HEK293T (cell line): ENCODE results near the gene OBP2B.
A peak's percentile ranks its signal among the peaks of the same experiment; 100 is the strongest.
"Not testable (repeated sequence)": the region's sequence is repeated elsewhere in the genome, so short reads cannot be mapped to it uniquely, and the experiment has no call there.

Experiments
- CTCF ChIA-PET: fragments of 350-600 bp; formaldehyde crosslinking; extraction: SDS; loops from one replicate; lab custom pipeline; 2021; ENCODE audit warnings: antibody characterized with exemption, inconsistent platforms; lab: Yijun Ruan, JAX
- POLR2A ChIA-PET: fragments of 350-600 bp; formaldehyde crosslinking; extraction: SDS; loops from one replicate; lab custom pipeline; 2020; ENCODE audit warnings: antibody characterized with exemption, inconsistent platforms; lab: Yijun Ruan, JAX
- DNase-seq: peaks from one replicate; pipeline ENCODE4 v3.0.0; 2012; ENCODE audit warnings: mixed read lengths; ENCODE audit errors: extremely low spot score
- ARNT ChIP-seq: fragments of 450-650 bp; IDR thresholded peaks from 2 replicates; pipeline ENCODE4 v1.6.1; 2017; ENCODE audit warnings: mild to moderate bottlenecking
- BHLHE40 ChIP-seq: fragments of 450-650 bp; IDR thresholded peaks from 2 replicates; pipeline ENCODE4 v1.6.1; 2016; ENCODE audit warnings: mild to moderate bottlenecking, moderate library complexity, borderline replicate concordance
- CTBP1 ChIP-seq: fragments of 450-650 bp; IDR thresholded peaks from 2 replicates; pipeline ENCODE4 v1.6.1; 2016; ENCODE audit warnings: borderline replicate concordance
- ELF4 ChIP-seq: fragments of 450-650 bp; IDR thresholded peaks from 2 replicates; pipeline ENCODE4 v1.6.1; 2017; ENCODE audit warnings: antibody characterized with exemption
- FOXA1 ChIP-seq: fragments of 450-650 bp; IDR thresholded peaks from 2 replicates; pipeline ENCODE4 v1.6.1; 2016; ENCODE audit warnings: mild to moderate bottlenecking
- FOXK2 ChIP-seq: fragments of 450-650 bp; IDR thresholded peaks from 2 replicates; pipeline ENCODE4 v1.6.1; 2016; ENCODE audit warnings: mild to moderate bottlenecking
- FOXM1 ChIP-seq: fragments of 450-650 bp; IDR thresholded peaks from 2 replicates; pipeline ENCODE4 v1.6.1; 2017; ENCODE audit warnings: mild to moderate bottlenecking, borderline replicate concordance
- HDGF ChIP-seq: fragments of 450-650 bp; IDR thresholded peaks from 2 replicates; pipeline ENCODE4 v1.6.1; 2017; ENCODE audit warnings: antibody characterized with exemption, borderline replicate concordance
- L3MBTL2 ChIP-seq: fragments of 450-650 bp; conservative IDR thresholded peaks from 2 replicates; pipeline ENCODE4 v1.6.1; 2016; ENCODE audit warnings: mild to moderate bottlenecking
- LEF1 ChIP-seq: fragments of 450-650 bp; IDR thresholded peaks from 2 replicates; pipeline ENCODE4 v1.6.1; 2017; ENCODE audit warnings: mild to moderate bottlenecking, borderline replicate concordance
- NFRKB ChIP-seq: fragments of 450-650 bp; IDR thresholded peaks from 2 replicates; pipeline ENCODE4 v1.6.1; 2016; ENCODE audit warnings: mild to moderate bottlenecking, moderate library complexity
- PKNOX1 ChIP-seq: fragments of 450-650 bp; IDR thresholded peaks from 2 replicates; pipeline ENCODE4 v1.6.1; 2016
- SP1 ChIP-seq: fragments of 450-650 bp; IDR thresholded peaks from 2 replicates; pipeline ENCODE4 v1.6.1; 2017
- SUZ12 ChIP-seq: fragments of 450-650 bp; IDR thresholded peaks from 2 replicates; pipeline ENCODE4 v1.6.1; 2016; ENCODE audit warnings: mild to moderate bottlenecking
- TARDBP ChIP-seq: fragments of 450-650 bp; IDR thresholded peaks from 2 replicates; pipeline ENCODE4 v1.6.1; 2016
- ZNF384 ChIP-seq: fragments of 450-650 bp; IDR thresholded peaks from 2 replicates; pipeline ENCODE4 v1.6.1; 2016

The OBP2B gene

GRCh38 chr9:133239533-133240090 lies 30.6 kb upstream of the OBP2B start:
- no peak for TF ChIP-seq LEF1
- TF ChIP-seq L3MBTL2, result no peak
- POLR2A ChIA-PET, result no interaction called here
- DNase-seq, result no peak
- CTCF ChIA-PET, result interaction anchor here (1.2 kb wide), 1 partner anchor 26 kb away, joined by 4 read pairs; no protein-coding TSS in a partner anchor

- TF ChIP-seq FOXA1 (no peak), HDGF (no peak), TARDBP (no peak), FOXK2 (no peak)
- POLR2A ChIA-PET, result interaction anchor here (1.2 kb wide), 1 partner anchor 91 kb away, joined by 3 read pairs; no protein-coding TSS in a partner anchor
- DNase-seq, result peak; percentile 92
- CTCF ChIA-PET, result interaction anchor here (0.6 to 1.2 kb wide), 5 partner anchors 13 to 95 kb away, joined by 3 to 4 read pairs (median 3); no protein-coding TSS in a partner anchor
These were observed 29.9 kb upstream of the OBP2B start for GRCh38 chr9:133238851-133239532.

GRCh38 chr9:133238272-133238850 lies 29.3 kb upstream of the OBP2B start:
- CTCF ChIA-PET, result interaction anchor here (0.6 to 1.2 kb wide), 5 partner anchors 14 to 95 kb away, joined by 3 to 4 read pairs (median 3); no protein-coding TSS in a partner anchor
- peak; percentile 68 for DNase-seq
- POLR2A ChIA-PET, result interaction anchor here (1.2 kb wide), 1 partner anchor 92 kb away, joined by 3 read pairs; no protein-coding TSS in a partner anchor
- TF ChIP-seq SUZ12 (no peak), FOXM1 (no peak), FOXA1 (no peak), HDGF (no peak), LEF1 (no peak), ELF4 (no peak), NFRKB (no peak), SP1 (no peak), L3MBTL2 (no peak), ZNF384 (no peak), PKNOX1 (no peak), CTBP1 (no peak), BHLHE40 (no peak), ARNT (no peak), FOXK2 (no peak), TARDBP (no peak)

- POLR2A ChIA-PET, result no interaction called here
- DNase-seq, result no peak
- no peak for TF ChIP-seq BHLHE40
- TF ChIP-seq TARDBP, result no peak
- no peak for TF ChIP-seq FOXM1
- no peak for TF ChIP-seq CTBP1
- no peak for TF ChIP-seq L3MBTL2
- TF ChIP-seq HDGF, result no peak
- TF ChIP-seq ELF4, result no peak
- TF ChIP-seq FOXA1, result no peak
- TF ChIP-seq SUZ12, result no peak
- TF ChIP-seq SP1, result no peak
- TF ChIP-seq FOXK2, result no peak
- TF ChIP-seq ZNF384, result no peak
- TF ChIP-seq LEF1, result no peak
- no peak for TF ChIP-seq NFRKB
- TF ChIP-seq PKNOX1, result no peak
- no peak for TF ChIP-seq ARNT
- CTCF ChIA-PET, result no interaction called here
These were observed 28.1 kb upstream of the OBP2B start for GRCh38 chr9:133237035-133237731.

DNA sequence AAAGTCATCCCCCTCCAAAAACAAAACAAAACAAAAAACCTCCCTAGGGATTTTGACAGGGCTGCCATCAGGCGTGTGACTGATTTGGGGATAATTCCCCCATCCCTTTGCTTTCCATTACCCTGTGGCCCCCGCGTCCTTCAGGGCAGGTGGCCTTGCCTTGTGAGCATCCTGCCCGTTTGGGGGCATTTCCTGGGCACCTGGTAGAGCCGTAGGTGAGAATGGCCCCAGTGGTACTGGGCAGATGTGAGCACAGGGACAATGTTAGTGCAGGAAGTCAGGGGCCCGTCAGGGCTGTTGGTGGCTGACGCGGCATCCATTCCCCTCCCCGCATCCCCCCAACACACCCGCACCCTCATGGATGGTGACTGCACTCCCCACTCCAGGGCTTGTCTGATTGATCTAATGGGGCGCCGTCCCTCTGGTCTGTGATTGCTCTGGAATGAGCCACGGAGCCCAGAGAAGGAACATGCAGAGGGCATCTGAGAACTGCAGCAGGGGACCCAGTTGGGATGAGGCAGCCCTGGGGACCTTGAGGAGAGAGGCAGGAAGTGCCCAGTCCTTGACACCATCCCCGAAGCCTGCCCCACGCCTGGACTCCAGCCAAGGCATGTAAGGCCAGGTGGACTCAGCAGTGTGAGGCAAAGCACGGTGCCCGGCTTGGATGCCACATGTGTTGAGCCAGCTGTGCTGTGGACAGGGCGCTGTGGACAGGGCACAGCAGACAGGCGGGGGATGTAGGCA lies 27.4 kb upstream of the OBP2B start:
- DNase-seq, POLR2A ChIA-PET, CTCF ChIA-PET: not testable (repeated sequence)

- ChIA-PET POLR2A (no interaction called here), CTCF (no interaction called here)
- TF ChIP-seq NFRKB (no peak), L3MBTL2 (no peak), FOXK2 (no peak), PKNOX1 (no peak), CTBP1 (no peak), SP1 (no peak), ELF4 (no peak), ZNF384 (no peak), SUZ12 (no peak), BHLHE40 (no peak), LEF1 (no peak), TARDBP (no peak), ARNT (no peak), FOXA1 (no peak), FOXM1 (no peak), HDGF (no peak)
- DNase-seq, result no peak
These were observed 26.6 kb upstream of the OBP2B start for GRCh38 chr9:133235549-133236222.
